GM18861 (cell line): ENCODE measurements around the gene UBR3.
"Not testable (repeated sequence)": the region's sequence is repeated elsewhere in the genome, so short reads cannot be mapped to it uniquely, and the experiment has no call there.

Experiments used
- ATAC-seq: cut with Tn5 transposase; IDR thresholded peaks from one replicate; pipeline ENCODE4 v1.9.1; 2021; ENCODE audit not compliant: unreplicated experiment

UBR3 gene

GRCh38 chr2:169823996-169824372 is 3.3 kb upstream of the UBR3 start:
- no peak for ATAC-seq

GRCh38 chr2:169824373-169825333 is 2.6 kb upstream of the UBR3 start, which contains the start of gene METTL5:
METTL5 (minus strand) TSS chr2:169824905; CDS start chr2:169824597, 308 bp downstream.
- peak; percentile 58 for ATAC-seq

- ATAC-seq, result no peak
Measured at GRCh38 chr2:169828141-169828811, 1.0 kb downstream of the UBR3 start.

GRCh38 chr2:169834401-169834800 is 7.1 kb downstream of the UBR3 start:
- ATAC-seq, result no peak

GRCh38 chr2:169838743-169839489 is 11.7 kb downstream of the UBR3 start:
- ATAC-seq, result no peak

- no peak for ATAC-seq
Measured at GRCh38 chr2:169839954-169840746, 12.9 kb downstream of the UBR3 start.

GRCh38 chr2:169840747-169841142 is 13.5 kb downstream of the UBR3 start:
- ATAC-seq, result no peak

GRCh38 chr2:169841625-169842024 is 14.4 kb downstream of the UBR3 start:
- not testable (repeated sequence) for ATAC-seq

- ATAC-seq, result no peak
Measured at GRCh38 chr2:169845016-169845415, 17.8 kb downstream of the UBR3 start.

GRCh38 chr2:169848959-169849693 is 21.9 kb downstream of the UBR3 start:
- ATAC-seq, result not testable (repeated sequence)

GRCh38 chr2:169849710-169850109 is 22.5 kb downstream of the UBR3 start:
- ATAC-seq, result no peak

GRCh38 chr2:169853041-169853668 is 25.9 kb downstream of the UBR3 start:
- no peak for ATAC-seq

GRCh38 chr2:169855281-169856258 is 28.3 kb downstream of the UBR3 start:
- not testable (repeated sequence) for ATAC-seq

- ATAC-seq, result no peak
Measured at GRCh38 chr2:169859423-169859822, 32.2 kb downstream of the UBR3 start.

GRCh38 chr2:169860149-169860548 is 32.9 kb downstream of the UBR3 start:
- ATAC-seq, result no peak

- no peak for ATAC-seq
Measured at GRCh38 chr2:169862816-169863215, 35.6 kb downstream of the UBR3 start.

- no peak for ATAC-seq
Measured at GRCh38 chr2:169865492-169865891, 38.2 kb downstream of the UBR3 start.

GRCh38 chr2:169866230-169866629 is 39.0 kb downstream of the UBR3 start:
- ATAC-seq, result not testable (repeated sequence)
